Ishikawa (cell line): Measurements from ENCODE around the gene PKNOX2.

Source experiments
- TEAD4 ChIP-seq: IDR thresholded peaks from 2 replicates; pipeline ENCODE4 v1.6.1; 2012
- YY1 ChIP-seq: IDR thresholded peaks from 2 replicates; pipeline ENCODE4 v1.6.1; 2012; ENCODE audit warnings: low read depth

GRCh38 chr11:125286486-125286885, 121.9 kb downstream of the PKNOX2 start:
- TF ChIP-seq TEAD4 (no peak), YY1 (no peak)
